OCI-LY3 (cell line): ENCODE measurements around the gene SETDB2.

Experiments
- H2AFZ ChIP-seq: fragments of 200-600, 300-600 bp; shearing (Covaris generic); 2 replicates; pipeline ENCODE4 v1.6.0; 2014; ENCODE audit warnings: antibody characterized with exemption, low read depth, low read length
- H3K27ac ChIP-seq: fragments of 200-600, 300-600 bp; sonication (generic); 2 replicates; pipeline ENCODE4 v1.5.1; 2014; ENCODE audit warnings: mild to moderate bottlenecking, low read length, moderate library complexity, mixed read lengths
- H3K27me3 ChIP-seq: fragments of 200-600, 300-600 bp; sonication (generic); 2 replicates; pipeline ENCODE4 v1.6.1; 2014; ENCODE audit warnings: low read depth, low read length, mixed read lengths
- H3K36me3 ChIP-seq: fragments of 200-600, 300-600 bp; sonication (generic); replicated peaks from 2 replicates; pipeline ENCODE3; 2014; ENCODE audit warnings: low read depth, low read length, mixed read lengths
- H3K4me1 ChIP-seq: fragments of 300-600, 200-600 bp; sonication (generic); 2 replicates; pipeline ENCODE4 v1.6.1; 2014; ENCODE audit warnings: low read length, mixed read lengths
- H3K4me2 ChIP-seq: fragments of 200-600, 300-600 bp; sonication (generic); 2 replicates; pipeline ENCODE4 v1.6.1; 2014; ENCODE audit warnings: low read length, mixed read lengths
- H3K4me3 ChIP-seq: fragments of 300-600, 200-600 bp; sonication (generic); 2 replicates; pipeline ENCODE4 v1.5.1; 2014; ENCODE audit warnings: antibody characterized with exemption, mild to moderate bottlenecking, low read length, moderate library complexity
- H3K79me2 ChIP-seq: fragments of 300-600, 200-600 bp; shearing (Covaris generic); 2 replicates; pipeline ENCODE4 v1.6.1; 2014; ENCODE audit warnings: mild to moderate bottlenecking, low read length, mixed read lengths
- H3K9ac ChIP-seq: fragments of 300-600, 200-600 bp; shearing (Covaris generic); 2 replicates; pipeline ENCODE4 v1.6.0; 2014; ENCODE audit warnings: mild to moderate bottlenecking, low read length, moderate library complexity
- H3K9me3 ChIP-seq: fragments of 200-600, 300-600 bp; shearing (Covaris generic); 2 replicates; pipeline ENCODE4 v1.6.1; 2014; ENCODE audit warnings: low read length, mixed read lengths; ENCODE audit not compliant: insufficient read depth
- H4K20me1 ChIP-seq: fragments of 200-600, 300-600 bp; sonication (generic); 2 replicates; pipeline ENCODE4 v1.6.1; 2016; ENCODE audit warnings: low read length, mixed read lengths; ENCODE audit not compliant: insufficient read depth
- EZH2phosphoT487 ChIP-seq: fragments of 200-600 bp; shearing (Covaris generic); IDR thresholded peaks from 2 replicates; pipeline ENCODE4 v1.6.1; 2018; ENCODE audit warnings: antibody characterized with exemption, mixed run types, low read depth
- TF ChIP-seq, protein P1 (sequence below): fragments of 200-600, 300-600 bp; sonication (generic); IDR thresholded peaks from 2 replicates; pipeline ENCODE4 v1.5.1; 2014; ENCODE audit warnings: antibody characterized with exemption, low read length, low read depth

SETDB2 gene

GRCh38 chr13:49540552-49540951 is 96.5 kb downstream of the SETDB2 start:
- Histone ChIP-seq H3K79me2 (no peaks in the 10 kb centered on the region), H2AFZ (no peak overlapping the region)

DNA sequence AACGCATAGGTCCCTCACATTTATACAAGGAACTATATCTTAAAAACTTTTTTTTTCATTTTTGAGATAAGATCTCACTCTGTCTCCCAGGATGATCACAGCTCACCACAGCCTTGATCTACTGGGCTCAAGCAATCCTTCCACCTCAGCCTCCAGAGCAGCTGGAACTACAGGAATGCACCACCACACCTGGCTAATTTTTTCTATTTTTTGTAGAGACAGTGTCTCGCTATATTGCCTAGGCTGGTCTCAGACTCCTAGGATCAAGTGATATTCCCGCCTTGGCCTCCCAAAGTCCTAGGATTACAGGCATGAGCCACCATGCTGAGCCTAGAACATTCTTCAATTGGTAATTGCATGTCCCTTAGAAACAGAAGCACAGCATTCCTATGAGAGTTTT is 99.6 kb downstream of the SETDB2 start:
- Histone ChIP-seq H3K4me2 (no peak overlapping the region), H3K9me3 (no peaks in the 10 kb centered on the region), H3K79me2 (no peaks in the 10 kb centered on the region), H3K36me3 (peaks cover 20% of the 10 kb centered on the region), H4K20me1 (no peaks in the 10 kb centered on the region), H3K27me3 (no peaks in the 10 kb centered on the region), H3K4me1 (no peaks in the 10 kb centered on the region), H2AFZ (no peak overlapping the region), H3K27ac (no peak overlapping the region), H3K4me3 (no peak overlapping the region), H3K9ac (no peak overlapping the region)
- TF ChIP-seq, protein P1, sequence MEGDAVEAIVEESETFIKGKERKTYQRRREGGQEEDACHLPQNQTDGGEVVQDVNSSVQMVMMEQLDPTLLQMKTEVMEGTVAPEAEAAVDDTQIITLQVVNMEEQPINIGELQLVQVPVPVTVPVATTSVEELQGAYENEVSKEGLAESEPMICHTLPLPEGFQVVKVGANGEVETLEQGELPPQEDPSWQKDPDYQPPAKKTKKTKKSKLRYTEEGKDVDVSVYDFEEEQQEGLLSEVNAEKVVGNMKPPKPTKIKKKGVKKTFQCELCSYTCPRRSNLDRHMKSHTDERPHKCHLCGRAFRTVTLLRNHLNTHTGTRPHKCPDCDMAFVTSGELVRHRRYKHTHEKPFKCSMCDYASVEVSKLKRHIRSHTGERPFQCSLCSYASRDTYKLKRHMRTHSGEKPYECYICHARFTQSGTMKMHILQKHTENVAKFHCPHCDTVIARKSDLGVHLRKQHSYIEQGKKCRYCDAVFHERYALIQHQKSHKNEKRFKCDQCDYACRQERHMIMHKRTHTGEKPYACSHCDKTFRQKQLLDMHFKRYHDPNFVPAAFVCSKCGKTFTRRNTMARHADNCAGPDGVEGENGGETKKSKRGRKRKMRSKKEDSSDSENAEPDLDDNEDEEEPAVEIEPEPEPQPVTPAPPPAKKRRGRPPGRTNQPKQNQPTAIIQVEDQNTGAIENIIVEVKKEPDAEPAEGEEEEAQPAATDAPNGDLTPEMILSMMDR: no peak
- TF ChIP-seq EZH2phosphoT487: no peak

More at GRCh38 chr13:49540552-49540951, 96.5 kb downstream of the SETDB2 start:
- H3K4me3 ChIP-seq: no peak overlapping the region
- H3K4me1 ChIP-seq: no peaks in the 10 kb centered on the region
- no peaks in the 10 kb centered on the region for H4K20me1 ChIP-seq
- H3K4me2 ChIP-seq: no peak overlapping the region
- no peak overlapping the region for H3K9ac ChIP-seq
- H3K27ac ChIP-seq: no peak overlapping the region
- TF ChIP-seq, protein P1: no peak
- TF ChIP-seq EZH2phosphoT487: no peak
- H3K36me3 ChIP-seq: peaks cover 15% of the 10 kb centered on the region
- H3K27me3 ChIP-seq: no peaks in the 10 kb centered on the region
- H3K9me3 ChIP-seq: no peaks in the 10 kb centered on the region
